GM12878 (cell line): ENCODE data around the gene NR4A2.

Experiments
- BACH1 ChIP-seq: fragments of 450-650 bp; IDR thresholded peaks from 2 replicates; pipeline ENCODE4 v1.6.1; 2017; ENCODE audit warnings: mild to moderate bottlenecking, borderline replicate concordance
- CUX1 ChIP-seq: IDR thresholded peaks from 2 replicates; pipeline ENCODE4 v1.6.1; 2012; ENCODE audit warnings: improper control_type of control experiment, low read depth, low read length; ENCODE audit not compliant: insufficient replicate concordance
- REST ChIP-seq: IDR thresholded peaks from 2 replicates; pipeline ENCODE4 v1.6.1; 2012; ENCODE audit warnings: mild to moderate bottlenecking, low read depth, low read length
- ZBTB11 ChIP-seq: fragments of 450-650 bp; formaldehyde crosslinking; IDR thresholded peaks from 2 replicates; pipeline ENCODE4 v1.5.0; 2022; ENCODE audit warnings: mild to moderate bottlenecking, missing genetic modification characterization
- ZNF687 ChIP-seq: fragments of 450-650 bp; IDR thresholded peaks from 2 replicates; pipeline ENCODE4 v1.6.1; 2017; ENCODE audit warnings: mild to moderate bottlenecking, moderate library complexity

- no peak for TF ChIP-seq REST
- TF ChIP-seq CUX1, result no peak
- TF ChIP-seq ZBTB11, result no peak
- TF ChIP-seq BACH1, result no peak
- TF ChIP-seq ZNF687, result no peak
Measured at GRCh38 chr2:156339110-156339847, 6.8 kb upstream of the NR4A2 start.
